ENCODE data around the gene NOTCH1.

The NOTCH1 gene

DNA sequence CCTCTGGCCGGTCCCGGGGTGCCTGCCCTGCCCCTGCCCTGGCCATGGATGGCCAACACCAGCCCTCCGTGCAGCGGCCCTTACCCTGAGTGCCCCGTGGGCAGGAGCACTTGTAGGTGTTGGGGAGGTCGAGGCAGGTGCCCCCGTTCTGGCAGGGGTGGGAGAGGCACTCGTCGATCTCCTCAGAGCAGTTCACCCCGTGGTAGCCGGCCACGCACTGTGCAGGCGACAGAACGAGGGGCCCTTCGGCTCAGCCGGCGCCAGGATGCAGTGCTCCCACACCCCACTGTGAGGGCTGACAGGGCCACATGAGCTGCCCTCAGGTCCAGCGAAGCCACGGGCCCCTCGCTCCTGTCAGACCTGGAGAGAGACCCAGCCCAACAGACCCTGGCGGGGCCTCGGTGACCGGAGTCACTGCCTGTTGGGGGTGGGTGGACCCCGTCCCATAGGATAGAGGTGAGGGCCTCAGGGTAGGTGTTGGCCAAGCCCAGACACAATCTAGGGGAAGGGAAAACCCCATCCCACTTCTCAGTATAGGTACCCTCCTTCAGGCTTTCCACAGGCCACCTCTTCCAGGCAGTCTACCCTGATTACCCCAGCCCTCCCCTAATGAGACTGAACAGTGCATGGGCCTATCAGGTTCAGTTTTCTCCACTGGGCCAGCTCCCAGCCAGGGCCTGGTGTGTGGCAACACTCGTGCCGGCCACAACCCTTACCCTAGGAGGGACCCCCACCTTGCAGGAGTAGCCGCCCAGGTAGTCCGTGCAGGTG is 38.4 kb downstream of the NOTCH1 start:
- no peaks in the 10 kb centered on the region for H3K4me1 Mint-ChIP-seq (ENCODE audit: low read depth)
- no peak overlapping the region for H3K4me3 Mint-ChIP-seq
- no peak overlapping the region for H3K27ac Mint-ChIP-seq
- no peak for DNase-seq
- H3K9me3 Mint-ChIP-seq: no peaks in the 10 kb centered on the region
- H3K27me3 Mint-ChIP-seq: no peaks in the 10 kb centered on the region
- peaks cover 90% of the 10 kb centered on the region for H3K36me3 Mint-ChIP-seq (ENCODE audit: low read depth)

DNA sequence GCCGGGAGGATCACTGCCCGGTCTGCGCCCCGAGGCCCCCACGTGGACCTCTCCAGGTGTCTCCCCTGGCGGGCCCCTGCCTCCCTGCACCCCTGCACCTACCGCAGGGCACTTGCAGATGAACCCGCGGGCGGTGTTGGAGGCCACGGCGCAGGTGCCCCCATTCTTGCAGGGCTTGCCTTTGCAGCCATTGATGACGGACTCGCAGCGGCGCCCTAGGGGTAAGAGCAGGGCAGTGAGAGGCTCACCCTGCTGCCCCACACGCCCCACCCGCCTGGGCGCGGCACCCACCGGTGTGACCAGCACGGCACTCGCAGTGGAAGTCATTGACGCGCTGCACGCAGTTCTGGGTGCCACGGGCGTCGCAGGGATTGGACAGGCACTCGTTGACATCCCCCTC is 39.4 kb downstream of the NOTCH1 start:
- Mint-ChIP-seq H3K4me3 (no peak overlapping the region), H3K36me3 (ENCODE audit: low read depth) (peaks cover 86% of the 10 kb centered on the region), H3K9me3 (no peaks in the 10 kb centered on the region), H3K27ac (no peak overlapping the region), H3K4me1 (ENCODE audit: low read depth) (no peaks in the 10 kb centered on the region), H3K27me3 (no peaks in the 10 kb centered on the region)
- no peak for DNase-seq

DNA sequence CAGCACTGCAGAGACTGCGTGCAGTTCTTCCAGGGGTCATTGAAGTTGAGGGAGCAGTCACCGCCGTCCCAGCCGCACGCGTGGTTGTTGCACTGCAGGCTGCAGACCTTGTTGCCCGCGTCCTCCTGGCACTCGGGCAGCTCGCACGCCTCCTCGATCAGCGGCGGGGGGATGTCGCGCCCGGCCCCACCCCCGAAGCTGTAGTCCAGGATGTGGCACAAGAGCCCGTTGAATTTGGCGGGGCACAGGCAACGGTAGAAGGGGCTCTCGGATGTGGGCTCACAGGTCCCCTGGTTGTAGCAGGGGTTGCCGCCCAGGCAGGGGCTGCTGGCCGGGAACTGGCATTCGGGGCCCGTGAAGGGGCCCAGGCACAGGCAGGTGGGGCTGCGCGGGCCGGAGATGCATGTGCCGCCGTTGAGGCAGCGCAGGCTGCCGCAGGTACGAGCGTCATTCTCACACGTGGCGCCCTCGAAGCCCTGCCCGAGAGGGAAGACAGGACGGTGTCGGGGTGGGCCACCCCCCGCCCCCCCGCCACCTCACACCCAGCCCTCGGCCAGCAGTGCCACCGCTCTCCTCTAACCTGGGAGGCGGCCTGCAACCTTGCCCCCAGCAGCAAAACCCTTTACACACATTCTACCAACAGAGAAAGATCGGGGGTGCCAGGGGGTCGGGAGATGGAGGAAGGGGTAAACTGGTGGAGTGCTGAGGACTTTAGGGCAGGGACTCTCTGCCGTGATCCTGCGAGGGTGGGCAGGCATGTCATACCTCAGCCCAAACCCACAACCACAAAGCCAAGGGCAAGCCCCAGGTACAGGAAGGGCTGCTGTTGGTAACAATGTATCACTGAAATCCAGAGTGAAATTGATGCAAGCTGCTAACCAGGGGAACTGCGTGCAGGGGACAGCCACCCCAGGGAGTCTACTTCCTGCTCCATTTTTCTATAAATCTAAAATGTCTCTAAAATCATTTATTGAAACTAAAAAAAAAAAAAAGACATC is 40.1 kb downstream of the NOTCH1 start:
- H3K9me3 Mint-ChIP-seq: no peaks in the 10 kb centered on the region
- no peaks in the 10 kb centered on the region for H3K27me3 Mint-ChIP-seq
- H3K4me1 Mint-ChIP-seq (ENCODE audit: low read depth): no peaks in the 10 kb centered on the region
- H3K27ac Mint-ChIP-seq: peak overlapping the region; percentile 40
- no peak for DNase-seq
- H3K36me3 Mint-ChIP-seq (ENCODE audit: low read depth): peaks cover 86% of the 10 kb centered on the region
- H3K4me3 Mint-ChIP-seq: no peak overlapping the region

DNA sequence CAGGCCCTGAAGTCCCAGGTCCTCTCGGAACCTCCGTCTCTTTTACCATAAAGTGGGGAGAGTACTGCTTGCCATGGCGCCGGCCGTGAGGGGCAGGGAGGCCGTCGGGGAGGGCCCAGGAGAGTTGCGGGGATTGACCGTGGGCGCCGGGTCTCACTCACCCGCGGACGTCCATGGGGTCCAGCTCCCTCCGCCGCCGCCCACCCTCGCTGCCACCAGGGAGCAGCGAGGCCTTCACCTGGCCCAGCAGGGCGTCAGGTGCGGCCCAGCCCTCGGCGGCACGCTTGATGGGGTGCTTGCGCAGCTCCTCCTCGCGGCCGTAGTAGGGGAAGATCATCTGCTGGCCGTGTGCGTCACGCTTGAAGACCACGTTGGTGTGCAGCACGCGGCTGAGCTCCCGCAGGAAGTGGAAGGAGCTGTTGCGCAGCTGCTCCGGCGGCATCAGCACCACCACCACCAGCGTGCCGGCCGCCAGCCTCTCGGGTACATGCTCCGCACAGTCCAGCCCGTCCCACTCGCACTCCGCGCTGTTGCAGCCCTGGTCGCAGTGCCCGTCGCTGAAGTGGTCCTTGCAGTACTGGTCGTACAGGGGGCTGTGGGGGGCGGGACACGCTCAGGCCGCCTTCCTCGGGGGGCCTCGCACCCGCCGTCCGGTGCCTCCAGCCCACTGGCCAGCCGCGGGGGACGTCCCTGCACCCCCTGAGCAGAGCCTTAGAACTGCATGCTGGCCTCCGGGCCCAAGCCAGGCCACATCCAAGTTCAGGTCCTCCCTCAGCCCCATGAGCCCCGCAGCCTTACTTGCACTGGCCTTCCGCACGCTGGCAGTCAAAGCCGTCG is 41.1 kb downstream of the NOTCH1 start:
- no peak overlapping the region for H3K27ac Mint-ChIP-seq
- no peak for DNase-seq
- peaks cover 87% of the 10 kb centered on the region for H3K36me3 Mint-ChIP-seq (ENCODE audit: low read depth)
- H3K9me3 Mint-ChIP-seq: no peaks in the 10 kb centered on the region
- no peak overlapping the region for H3K4me3 Mint-ChIP-seq
- no peaks in the 10 kb centered on the region for H3K27me3 Mint-ChIP-seq
- no peaks in the 10 kb centered on the region for H3K4me1 Mint-ChIP-seq (ENCODE audit: low read depth)

DNA sequence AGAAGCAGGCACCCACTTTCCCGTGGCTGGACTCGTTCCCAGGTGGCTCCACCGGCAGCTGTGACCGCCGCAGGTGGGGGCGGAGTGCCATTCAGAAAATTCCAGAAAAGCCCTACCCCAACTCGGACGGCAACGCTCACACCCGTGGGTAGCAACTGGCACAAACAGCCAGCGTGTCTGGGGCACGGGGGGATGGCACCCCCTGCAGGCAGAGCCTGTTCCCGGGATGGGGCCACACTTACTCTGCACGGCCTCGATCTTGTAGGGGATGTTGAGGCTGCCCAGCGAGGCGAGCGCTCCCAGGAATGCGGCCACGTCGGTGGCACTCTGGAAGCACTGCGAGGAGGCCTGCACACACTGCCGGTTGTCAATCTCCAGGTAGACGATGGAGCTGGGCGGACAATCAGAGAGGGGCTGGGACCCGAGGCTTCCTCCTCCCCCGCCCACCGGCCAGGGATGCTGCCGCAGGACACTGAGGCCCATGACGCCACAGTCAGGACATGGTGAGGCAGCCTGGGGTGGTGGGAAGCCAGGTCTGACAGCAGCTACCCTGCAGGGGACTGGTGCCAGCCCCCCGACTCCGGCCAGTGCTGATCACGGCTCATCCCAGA is 42.8 kb downstream of the NOTCH1 start:
- H3K27ac Mint-ChIP-seq: no peak overlapping the region
- no peaks in the 10 kb centered on the region for H3K9me3 Mint-ChIP-seq
- peaks cover 91% of the 10 kb centered on the region for H3K36me3 Mint-ChIP-seq (ENCODE audit: low read depth)
- no peak for DNase-seq
- no peaks in the 10 kb centered on the region for H3K27me3 Mint-ChIP-seq
- no peaks in the 10 kb centered on the region for H3K4me1 Mint-ChIP-seq (ENCODE audit: low read depth)
- H3K4me3 Mint-ChIP-seq: no peak overlapping the region

DNA sequence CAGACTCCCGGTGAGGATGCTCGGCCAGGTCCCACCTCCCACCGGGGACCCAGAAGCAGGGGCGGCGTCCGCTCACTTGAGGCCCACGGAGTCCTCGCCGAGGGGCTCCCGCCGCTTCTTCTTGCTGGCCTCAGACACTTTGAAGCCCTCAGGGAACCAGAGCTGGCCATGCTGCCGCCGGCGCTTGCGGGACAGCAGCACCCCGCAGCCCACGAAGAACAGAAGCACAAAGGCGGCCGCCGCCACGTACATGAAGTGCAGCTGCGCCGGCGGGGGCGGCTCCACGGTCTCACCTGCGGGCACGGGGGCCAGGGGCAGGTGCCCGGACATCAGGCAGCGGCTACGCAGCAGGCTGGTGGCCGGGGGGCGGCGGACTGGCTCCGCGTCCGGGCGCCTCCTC is 43.7 kb downstream of the NOTCH1 start:
- Mint-ChIP-seq H3K9me3 (no peaks in the 10 kb centered on the region), H3K4me3 (no peak overlapping the region), H3K4me1 (ENCODE audit: low read depth) (no peaks in the 10 kb centered on the region), H3K27ac (no peak overlapping the region), H3K27me3 (no peaks in the 10 kb centered on the region), H3K36me3 (ENCODE audit: low read depth) (peaks cover 91% of the 10 kb centered on the region)
- DNase-seq: no peak

DNA sequence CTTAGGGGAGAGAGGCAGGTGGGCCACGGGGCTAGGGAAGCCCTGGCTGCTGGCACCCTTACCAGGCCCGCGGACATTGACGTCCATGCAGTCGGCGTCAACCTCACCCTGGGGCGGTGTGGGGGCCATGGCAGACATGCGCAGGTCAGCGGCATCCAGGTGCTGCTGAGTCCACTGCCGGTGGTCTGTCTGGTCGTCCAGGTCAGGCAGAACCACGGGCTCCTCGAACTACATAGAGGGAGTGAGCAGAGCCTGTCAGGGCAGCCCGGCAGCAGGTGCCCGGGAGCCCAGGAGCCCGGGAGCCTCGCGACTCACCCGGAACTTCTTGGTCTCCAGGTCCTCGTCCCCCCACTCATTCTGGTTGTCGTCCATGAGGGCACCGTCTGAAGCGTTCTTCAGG is 44.2 kb downstream of the NOTCH1 start:
- no peaks in the 10 kb centered on the region for H3K9me3 Mint-ChIP-seq
- H3K27ac Mint-ChIP-seq: no peak overlapping the region
- H3K4me3 Mint-ChIP-seq: no peak overlapping the region
- no peaks in the 10 kb centered on the region for H3K27me3 Mint-ChIP-seq
- peaks cover 88% of the 10 kb centered on the region for H3K36me3 Mint-ChIP-seq (ENCODE audit: low read depth)
- DNase-seq: no peak
- no peaks in the 10 kb centered on the region for H3K4me1 Mint-ChIP-seq (ENCODE audit: low read depth)

DNA sequence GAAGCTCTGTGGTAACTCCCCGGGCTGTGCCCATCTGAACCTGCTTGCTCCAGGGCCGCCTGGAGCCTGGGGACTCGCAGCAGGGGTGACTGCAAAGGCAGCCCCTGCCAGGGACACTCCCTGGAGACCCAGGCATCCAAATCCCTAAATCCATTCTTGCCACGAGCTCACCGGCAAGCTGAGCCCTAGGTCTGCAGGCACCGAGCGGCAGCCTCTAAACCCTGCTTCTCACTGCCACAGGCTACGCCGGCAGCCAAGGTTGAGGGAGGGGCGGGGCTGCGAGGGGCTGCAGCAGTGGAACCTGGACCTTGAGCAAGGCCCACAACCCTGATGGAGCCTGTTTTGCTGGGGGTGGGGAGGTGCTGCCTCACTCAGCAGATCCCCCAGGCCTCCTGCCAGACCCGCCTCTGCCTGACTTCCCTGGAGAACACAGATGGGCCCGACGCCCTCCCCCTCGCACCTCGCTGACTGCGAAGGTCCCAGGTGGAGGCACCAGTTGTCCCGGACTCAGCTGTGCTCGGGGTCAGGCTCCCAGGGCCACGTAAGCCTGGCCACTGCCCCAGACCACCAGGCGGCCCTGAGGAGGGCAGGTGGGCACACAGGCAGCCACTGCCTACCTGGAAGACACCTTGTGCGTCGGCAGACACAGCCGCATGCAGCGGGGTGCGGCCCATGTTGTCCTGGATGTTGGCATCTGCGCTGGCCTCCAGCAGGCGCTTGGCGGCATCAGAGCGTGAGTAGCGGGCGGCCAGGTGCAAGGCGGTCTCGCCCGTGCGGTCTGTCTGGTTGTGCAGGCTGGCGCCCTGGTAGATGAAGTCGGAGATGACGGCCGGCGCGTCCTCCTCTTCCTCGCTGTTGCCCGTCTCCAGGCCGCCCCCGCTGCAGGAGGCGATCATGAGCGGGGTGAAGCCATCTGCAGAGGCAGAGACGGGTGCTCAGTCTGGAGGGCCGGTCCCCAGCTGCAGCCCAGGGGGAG is 45.6 kb downstream of the NOTCH1 start:
- Mint-ChIP-seq H3K36me3 (ENCODE audit: low read depth) (peaks cover 87% of the 10 kb centered on the region), H3K9me3 (no peaks in the 10 kb centered on the region), H3K4me1 (ENCODE audit: low read depth) (no peaks in the 10 kb centered on the region), H3K4me3 (no peak overlapping the region), H3K27ac (no peak overlapping the region), H3K27me3 (no peaks in the 10 kb centered on the region)
- DNase-seq: no peak

DNA sequence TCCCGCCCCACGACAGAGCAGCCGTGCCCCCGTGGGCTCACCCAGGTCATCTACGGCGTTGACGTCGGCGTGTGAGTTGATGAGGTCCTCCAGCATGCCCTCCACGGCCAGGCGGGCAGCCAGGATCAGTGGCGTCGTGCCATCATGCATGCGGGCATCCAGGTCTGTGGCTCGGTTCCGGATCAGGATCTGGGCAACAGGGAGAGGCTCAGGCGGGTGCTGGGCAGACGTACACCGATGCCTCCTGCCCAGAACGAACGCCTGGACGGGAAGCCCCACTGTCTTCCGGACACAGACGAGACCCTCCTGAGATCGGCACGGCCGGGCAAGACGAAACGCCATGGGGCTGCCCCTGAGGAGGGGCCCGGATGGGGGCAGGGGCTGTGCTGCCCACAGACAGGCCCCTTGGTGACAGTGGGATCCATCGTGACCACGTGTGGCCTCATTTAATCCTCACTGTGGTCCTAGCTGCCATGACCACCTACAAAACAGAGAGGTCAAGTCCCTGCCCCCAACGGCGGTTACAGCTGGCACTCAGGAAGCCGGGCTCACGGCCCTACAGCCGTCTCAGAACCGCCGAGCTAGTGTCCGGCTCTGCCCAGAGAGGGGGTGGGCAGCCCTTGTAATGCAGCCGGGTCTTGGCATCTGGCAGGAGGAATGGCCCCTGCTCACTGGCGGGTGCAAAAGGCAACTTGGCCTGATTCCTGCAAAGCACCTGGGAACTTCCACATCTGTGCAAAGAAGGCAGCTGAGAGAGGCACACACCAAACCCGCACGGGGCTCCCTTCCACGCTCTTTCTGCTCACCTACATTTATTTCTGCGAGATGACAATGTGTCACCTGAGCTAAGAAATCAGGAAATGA is 46.5 kb downstream of the NOTCH1 start:
- Mint-ChIP-seq H3K27me3 (no peaks in the 10 kb centered on the region), H3K4me1 (ENCODE audit: low read depth) (no peaks in the 10 kb centered on the region), H3K9me3 (no peaks in the 10 kb centered on the region), H3K36me3 (ENCODE audit: low read depth) (peaks cover 84% of the 10 kb centered on the region), H3K4me3 (no peak overlapping the region), H3K27ac (no peak overlapping the region)
- no peak for DNase-seq

DNA sequence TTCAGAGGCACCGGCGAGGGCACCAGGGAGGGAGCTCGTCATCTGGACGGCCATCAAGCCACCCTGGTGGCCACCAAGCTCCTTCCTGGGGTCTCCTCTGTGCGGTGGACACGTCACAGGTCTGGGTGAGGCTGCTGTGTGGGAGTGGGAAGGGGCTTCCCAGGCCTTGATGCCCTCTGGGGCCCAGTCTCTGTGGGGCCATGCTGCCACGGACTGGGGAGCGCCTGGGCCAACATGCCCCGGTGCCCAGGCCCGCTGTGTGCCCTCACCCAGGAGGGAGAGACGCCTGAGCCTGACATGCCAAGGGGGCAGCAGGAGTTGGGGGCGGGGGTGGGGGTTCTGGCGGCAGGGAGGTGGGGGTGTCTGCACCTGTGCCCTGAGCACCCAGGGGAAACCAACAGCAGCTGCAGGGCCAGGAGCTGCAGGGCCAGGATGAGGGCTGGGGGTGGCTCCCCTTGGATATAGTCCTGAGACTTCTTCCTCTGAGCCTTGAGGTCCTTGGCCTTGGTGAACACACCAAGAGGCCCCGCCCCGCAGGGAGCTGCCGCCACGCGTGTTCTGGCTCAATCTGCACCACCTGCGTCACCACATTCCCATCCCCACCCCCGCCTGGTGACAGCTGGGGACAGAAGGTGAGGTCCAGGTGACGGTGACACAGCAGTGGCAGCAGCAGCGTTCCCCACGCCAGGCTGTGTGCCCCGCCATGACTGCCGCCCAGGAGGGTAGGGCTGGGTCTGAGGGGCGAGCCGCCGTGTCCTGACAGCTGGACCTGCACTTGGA is 47.7 kb downstream of the NOTCH1 start:
- Mint-ChIP-seq H3K36me3 (ENCODE audit: low read depth) (peaks cover 75% of the 10 kb centered on the region), H3K27me3 (no peaks in the 10 kb centered on the region), H3K27ac (no peak overlapping the region), H3K9me3 (no peaks in the 10 kb centered on the region), H3K4me3 (no peak overlapping the region), H3K4me1 (ENCODE audit: low read depth) (no peaks in the 10 kb centered on the region)
- no peak for DNase-seq

DNA sequence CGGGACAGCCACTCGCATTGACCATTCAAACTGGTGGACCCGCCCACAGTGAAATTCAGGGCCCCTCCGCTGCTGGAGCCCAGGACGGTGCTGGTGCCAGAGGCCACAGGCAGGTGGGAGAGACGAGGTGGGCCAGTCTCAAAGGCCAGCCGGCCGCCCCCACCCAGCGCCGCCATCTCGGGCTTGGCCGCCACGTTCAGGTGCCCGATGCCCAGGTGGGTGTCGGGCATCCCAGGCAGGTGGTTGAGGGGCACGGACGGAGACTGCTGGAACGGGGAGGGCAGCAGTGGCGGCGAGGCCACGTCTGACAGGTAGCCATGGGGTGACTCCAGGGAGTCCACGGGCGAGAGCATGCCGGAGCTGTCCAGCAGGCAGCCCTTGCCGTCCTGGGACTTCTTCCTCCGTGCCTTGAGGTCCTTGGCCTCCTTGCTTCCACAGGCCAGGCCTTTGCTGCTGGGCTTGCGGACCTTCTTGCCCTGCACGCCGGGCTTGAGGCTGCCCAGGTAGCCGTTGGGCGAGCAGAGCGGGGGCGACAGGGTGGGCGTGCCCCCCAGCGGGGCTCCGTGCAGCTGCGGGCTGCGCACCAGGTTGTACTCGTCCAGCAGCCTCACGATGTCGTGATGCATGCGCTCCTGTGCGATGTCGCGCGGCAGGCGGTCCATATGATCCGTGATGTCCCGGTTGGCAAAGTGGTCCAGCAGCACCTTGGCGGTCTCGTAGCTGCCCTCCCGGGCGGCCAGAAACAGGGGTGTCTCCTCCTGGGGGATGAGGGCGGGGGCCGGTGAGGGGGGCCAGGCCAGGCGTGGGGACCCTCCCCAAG is 48.8 kb downstream of the NOTCH1 start:
- no peaks in the 10 kb centered on the region for H3K4me1 Mint-ChIP-seq (ENCODE audit: low read depth)
- no peak overlapping the region for H3K27ac Mint-ChIP-seq
- DNase-seq: no peak
- no peaks in the 10 kb centered on the region for H3K27me3 Mint-ChIP-seq
- H3K36me3 Mint-ChIP-seq (ENCODE audit: low read depth): peaks cover 68% of the 10 kb centered on the region
- no peaks in the 10 kb centered on the region for H3K9me3 Mint-ChIP-seq
- no peak overlapping the region for H3K4me3 Mint-ChIP-seq
